Endothelial cell of umbilical vein (primary cell): Measurements from ENCODE around the gene WDR93. TPM values are rescaled to one million over a fixed set of nuclear protein-coding genes. Genes with fewer than 3 reads are reported as not detected.

Source experiments
- BruUV-seq: library from RNA; stranded (reverse); fragments of 400-500 nt; replicated peaks from 2 replicates; lab custom pipeline; 2021; lab: Mats Ljungman, UMichigan
- CTCF ChIA-PET: fragments of 300-600, 350-600 bp; sonication (Branson Sonifier 250); formaldehyde crosslinking; loops from one replicate; lab custom pipeline; 2021; ENCODE audit warnings: antibody characterized with exemption, inconsistent platforms; lab: Charles Lee
- POLR2A ChIA-PET: fragments of 300-600, 350-600 bp; sonication (Branson Sonifier 250); formaldehyde crosslinking; loops from one replicate; lab custom pipeline; 2021; ENCODE audit warnings: antibody characterized with exemption, inconsistent platforms; lab: Charles Lee
- DNase-seq: peaks from one replicate; pipeline ENCODE4 v3.0.0-alpha.2; 2011; ENCODE audit warnings: low read depth, low spot score
- FAIRE-seq: peaks from 2 replicates; lab custom pipeline; 2011; peaks lifted over from hg19 to GRCh38; lab: Jason Lieb, UNC
- H2AFZ ChIP-seq: 2 replicates; pipeline ENCODE4 v1.6.0; 2012; ENCODE audit warnings: low read depth, low read length, control low read depth, inconsistent platforms
- H3K27ac ChIP-seq: 2 replicates; pipeline ENCODE4 v1.5.1; 2011; ENCODE audit warnings: low read depth, mild to moderate bottlenecking, control low read depth, low read length, moderate library complexity; ENCODE audit not compliant: insufficient read depth
- H3K27me3 ChIP-seq, 2 experiments: 2 replicates each; pipeline versions ENCODE4 v1.6.0 to v1.6.1; 2011; ENCODE audit warnings: low read length in 2 of 2, mixed read lengths in 1 of 2; ENCODE audit not compliant: control insufficient read depth in 2 of 2, insufficient read depth in 2 of 2
- H3K36me3 ChIP-seq, 2 experiments: 2 replicates in 1 of 2; 3 replicates in 1 of 2; pipeline ENCODE4 v1.5.1; 2011; ENCODE audit warnings: low read length in 2 of 2, mild to moderate bottlenecking in 1 of 2, moderate library complexity in 1 of 2; ENCODE audit not compliant: control insufficient read depth in 2 of 2, insufficient read depth in 2 of 2; ENCODE audit errors: extremely low read depth in 1 of 2
- H3K4me1 ChIP-seq: 3 replicates; pipeline ENCODE4 v1.5.1; 2011; ENCODE audit warnings: mild to moderate bottlenecking, low read length; ENCODE audit not compliant: control insufficient read depth, insufficient read depth; ENCODE audit errors: extremely low read depth
- H3K4me2 ChIP-seq: 2 replicates; pipeline ENCODE4 v1.6.1; 2011; ENCODE audit warnings: low read length, control low read depth, mixed read lengths; ENCODE audit not compliant: insufficient read depth
- H3K4me3 ChIP-seq, 3 experiments: fragments of 200-600 bp in 1 of 3; sonication (generic), shearing (Covaris generic) in 1 of 3; replicated peaks in 1 of 3; 2 replicates each; pipeline ENCODE4 v1.5.1; 2011 to 2016; ENCODE audit warnings: control low read depth in 3 of 3, low read length in 3 of 3, mild to moderate bottlenecking in 2 of 3, inconsistent platforms in 1 of 3, low read depth in 1 of 3, moderate library complexity in 1 of 3; ENCODE audit not compliant: insufficient read depth in 1 of 3
- H3K79me2 ChIP-seq: 2 replicates; pipeline ENCODE4 v1.6.0; 2012; ENCODE audit warnings: low read length, inconsistent platforms; ENCODE audit not compliant: control insufficient read depth, insufficient read depth
- H3K9ac ChIP-seq: replicated peaks from 2 replicates; pipeline ENCODE3; 2011; ENCODE audit warnings: low read length, control low read depth; ENCODE audit not compliant: insufficient read depth; ENCODE audit errors: extremely low read depth
- H3K9me1 ChIP-seq: replicated peaks from 3 replicates; pipeline ENCODE4 v1.6.0; 2011; ENCODE audit warnings: mild to moderate bottlenecking, low read length; ENCODE audit not compliant: control insufficient read depth, insufficient read depth; ENCODE audit errors: extremely low read depth
- H3K9me3 ChIP-seq: replicated peaks from 2 replicates; pipeline ENCODE4 v1.5.1; 2012; ENCODE audit warnings: low read length, inconsistent platforms; ENCODE audit not compliant: control insufficient read depth, insufficient read depth
- H4K20me1 ChIP-seq: replicated peaks from 2 replicates; pipeline ENCODE3; 2011; ENCODE audit warnings: mild to moderate bottlenecking, low read length; ENCODE audit not compliant: control insufficient read depth, insufficient read depth; ENCODE audit errors: extremely low read depth
- FOS ChIP-seq: IDR thresholded peaks from 2 replicates; pipeline ENCODE4 v1.6.1; 2011; ENCODE audit warnings: mild to moderate bottlenecking, low read length, moderate library complexity, borderline replicate concordance; ENCODE audit not compliant: insufficient read depth
- dilution Hi-C: fragments of 300-500 bp; cut with MboI; formaldehyde crosslinking; loops from one replicate; pipeline ENCODE4 v1.15.0; 2019; ENCODE audit warnings: low sequenced_read_pairs; ENCODE audit not compliant: extremely low pct_ligation_motif_present
- intact Hi-C: fragments of 100-400 bp; cut with micrococcal nuclease; formaldehyde crosslinking; loops from one replicate; pipeline ENCODE4 v1.10.0; 2022
- polyA plus RNA-seq, 4 experiments: library from polyadenylated mRNA; depleted of rRNA in 3 of 4; stranded (reverse) in 3 of 4; unstranded in 1 of 4; fragments of >200 nt; gene quantifications; 2 replicates each; pipeline versions ENCODE4 v1.2.1 to v1.2.3, GENCODE V29; 2011 to 2012; ENCODE audit warnings: missing spikeins in 1 of 4
- total RNA-seq: library from RNA; stranded (reverse); gene quantifications from 2 replicates; pipeline ENCODE4 v1.2.3, GENCODE V29; 2021
- TF ChIP-seq, protein P1 (sequence below), 2 donors: IDR thresholded peaks; 1 replicate in 1 of 2; 2 replicates in 1 of 2; pipeline ENCODE4 v1.5.1; 2011; ENCODE audit warnings: low read length in 2 of 2, mild to moderate bottlenecking in 2 of 2, moderate library complexity in 2 of 2, control low read depth in 1 of 2, inconsistent platforms in 1 of 2, low read depth in 1 of 2; ENCODE audit not compliant: insufficient read depth in 1 of 2; ENCODE audit errors: extremely low read depth in 1 of 2

WDR93 gene
- total and polyA plus RNA-seq, 2 donors (not counting 3 experiments of a cell fraction or from before 2014, with no cell fraction given) = 0.07 TPM; not detected in 1

DNA sequence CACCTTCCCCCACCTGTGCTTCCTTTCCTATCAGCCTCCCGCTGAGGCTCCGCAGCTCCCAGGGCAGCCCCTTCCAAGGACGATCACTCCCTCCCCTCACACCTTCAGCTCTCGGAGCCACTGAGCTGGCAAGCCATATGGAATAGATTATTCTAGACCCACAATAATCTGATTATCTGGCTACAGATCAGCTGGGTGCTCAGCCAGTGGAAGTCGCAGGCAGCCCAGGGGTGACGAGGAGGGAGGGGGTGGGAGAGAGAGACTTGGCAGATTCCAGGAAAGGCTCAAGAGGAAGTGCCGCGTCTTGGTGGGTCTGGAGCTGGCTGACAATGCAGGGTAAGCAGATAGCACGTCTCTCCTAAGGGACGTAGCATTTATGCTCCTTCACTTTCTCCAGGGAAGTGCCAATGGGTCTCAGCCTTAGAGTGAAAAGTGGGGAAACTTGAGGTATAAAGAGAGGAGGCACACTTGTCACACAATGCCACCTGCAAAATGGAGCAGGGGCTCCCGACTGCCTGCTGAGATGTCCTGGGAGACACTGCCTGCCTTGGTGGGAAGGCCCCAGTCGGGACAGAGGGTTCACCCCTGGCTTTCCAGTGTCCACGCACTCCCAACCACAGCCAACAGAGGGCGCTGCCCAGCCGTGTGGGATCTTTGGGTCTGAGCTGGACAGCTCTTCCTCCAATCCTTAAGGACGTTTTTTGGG is 69.8 kb downstream of the WDR93 start:
- Histone ChIP-seq H3K79me2 (no peaks in the 10 kb centered on the region), H3K9ac (no peak overlapping the region), H3K27me3 (peaks cover 0 to 5% of the 10 kb centered on the region in 2 experiments), H3K9me1 (no peaks in the 10 kb centered on the region), H3K27ac (no peak overlapping the region), H3K36me3 (no peaks in the 10 kb centered on the region), H4K20me1 (no peaks in the 10 kb centered on the region), H3K9me3 (no peaks in the 10 kb centered on the region), H2AFZ (no peak overlapping the region), H3K4me1 (no peaks in the 10 kb centered on the region), H3K4me3 (no peak overlapping the region), H3K4me2 (no peak overlapping the region)
- DNase-seq = peak; percentile 71
- ChIA-PET POLR2A (interaction anchor here (1.5 to 1.8 kb wide), 2 partner anchors 54 to 114 kb away, joined by 5 to 7 read pairs; partner anchors contain the start of gene ANPEP), CTCF (interaction anchor here (0.6 to 12.2 kb wide), 63 partner anchors 8 to 461 kb away, joined by 3 to 599 read pairs (median 6); partner anchors contain the start of genes ANPEP, AP3S2, ARPIN and IDH2)
- no TSS peak for BruUV-seq
- dilution Hi-C loops (loop anchor here (25.0 kb wide), 1 partner anchor 102 kb away; no protein-coding TSS in a partner anchor), intact Hi-C loops (loop anchor here (1.0 to 2.0 kb wide), 5 partner anchors 20 to 327 kb away; no protein-coding TSS in a partner anchor)
- TF ChIP-seq FOS = no peak
- TF ChIP-seq, protein P1, sequence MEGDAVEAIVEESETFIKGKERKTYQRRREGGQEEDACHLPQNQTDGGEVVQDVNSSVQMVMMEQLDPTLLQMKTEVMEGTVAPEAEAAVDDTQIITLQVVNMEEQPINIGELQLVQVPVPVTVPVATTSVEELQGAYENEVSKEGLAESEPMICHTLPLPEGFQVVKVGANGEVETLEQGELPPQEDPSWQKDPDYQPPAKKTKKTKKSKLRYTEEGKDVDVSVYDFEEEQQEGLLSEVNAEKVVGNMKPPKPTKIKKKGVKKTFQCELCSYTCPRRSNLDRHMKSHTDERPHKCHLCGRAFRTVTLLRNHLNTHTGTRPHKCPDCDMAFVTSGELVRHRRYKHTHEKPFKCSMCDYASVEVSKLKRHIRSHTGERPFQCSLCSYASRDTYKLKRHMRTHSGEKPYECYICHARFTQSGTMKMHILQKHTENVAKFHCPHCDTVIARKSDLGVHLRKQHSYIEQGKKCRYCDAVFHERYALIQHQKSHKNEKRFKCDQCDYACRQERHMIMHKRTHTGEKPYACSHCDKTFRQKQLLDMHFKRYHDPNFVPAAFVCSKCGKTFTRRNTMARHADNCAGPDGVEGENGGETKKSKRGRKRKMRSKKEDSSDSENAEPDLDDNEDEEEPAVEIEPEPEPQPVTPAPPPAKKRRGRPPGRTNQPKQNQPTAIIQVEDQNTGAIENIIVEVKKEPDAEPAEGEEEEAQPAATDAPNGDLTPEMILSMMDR (IDR thresholded peaks at IDR 0.05; ENCODE audit: extremely low read depth in 1 of 2, insufficient read depth in 1 of 2, low read depth in 1 of 2, low read length in 2 of 2) = peak; percentile 93 to 98
- FAIRE-seq = peak; percentile 91
